Kidney epithelial cell (primary cell): ENCODE results near the gene AKAP8. TPM values are rescaled to one million over a fixed set of nuclear protein-coding genes. Genes with fewer than 3 reads are reported as not detected.

ENCODE experiments used
- DNase-seq: peaks from one replicate; pipeline ENCODE4 v3.0.0-alpha.2; 2010; ENCODE audit warnings: low read depth
- H3K27me3 ChIP-seq: 2 replicates; pipeline ENCODE4 v1.6.0; 2011; ENCODE audit warnings: low read length; ENCODE audit not compliant: control insufficient read depth, insufficient read depth
- H3K36me3 ChIP-seq: 2 replicates; pipeline ENCODE4 v1.5.1; 2011; ENCODE audit warnings: low read length; ENCODE audit not compliant: control insufficient read depth, insufficient read depth
- H3K4me3 ChIP-seq: 2 replicates; pipeline ENCODE4 v1.5.1; 2011; ENCODE audit warnings: low read depth, mild to moderate bottlenecking, control low read depth, low read length
- CTCF ChIP-seq: IDR thresholded peaks from 2 replicates; pipeline ENCODE4 v1.5.1; 2011; ENCODE audit warnings: mild to moderate bottlenecking, moderate library complexity, low read length, control low read depth, inconsistent platforms; ENCODE audit not compliant: insufficient read depth, poor library complexity, severe bottlenecking
- total RNA-seq: library from RNA; depleted of rRNA; stranded (reverse); fragments of >200 nt; gene quantifications from 2 replicates; pipeline ENCODE4 v1.2.3, GENCODE V29; 2015

The AKAP8 gene
- total RNA-seq, 1 donor from 2014 or later, result 19.2 TPM

DNA sequence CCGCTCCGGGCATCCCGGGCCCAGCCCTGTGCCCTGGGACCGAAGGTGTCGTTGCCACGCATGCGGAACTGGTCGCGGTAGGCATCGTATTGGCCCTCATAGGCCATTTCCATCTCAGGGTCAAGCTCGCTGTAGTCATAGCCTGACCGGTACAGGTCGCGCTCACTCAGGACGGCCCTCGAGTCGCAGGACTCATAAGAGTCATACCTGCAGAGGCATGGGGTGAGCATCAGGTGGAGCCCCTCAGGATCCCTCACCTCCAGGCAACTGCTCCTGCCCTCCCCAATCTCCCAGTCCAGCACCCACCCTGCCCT, 21.8 kb upstream of the AKAP8 start:
- no peak for DNase-seq
- H3K27me3 ChIP-seq, result no peaks in the 10 kb centered on the region
- no peak overlapping the region for H3K4me3 ChIP-seq
- no peak for TF ChIP-seq CTCF
- H3K36me3 ChIP-seq, result peaks cover 4% of the 10 kb centered on the region

DNA sequence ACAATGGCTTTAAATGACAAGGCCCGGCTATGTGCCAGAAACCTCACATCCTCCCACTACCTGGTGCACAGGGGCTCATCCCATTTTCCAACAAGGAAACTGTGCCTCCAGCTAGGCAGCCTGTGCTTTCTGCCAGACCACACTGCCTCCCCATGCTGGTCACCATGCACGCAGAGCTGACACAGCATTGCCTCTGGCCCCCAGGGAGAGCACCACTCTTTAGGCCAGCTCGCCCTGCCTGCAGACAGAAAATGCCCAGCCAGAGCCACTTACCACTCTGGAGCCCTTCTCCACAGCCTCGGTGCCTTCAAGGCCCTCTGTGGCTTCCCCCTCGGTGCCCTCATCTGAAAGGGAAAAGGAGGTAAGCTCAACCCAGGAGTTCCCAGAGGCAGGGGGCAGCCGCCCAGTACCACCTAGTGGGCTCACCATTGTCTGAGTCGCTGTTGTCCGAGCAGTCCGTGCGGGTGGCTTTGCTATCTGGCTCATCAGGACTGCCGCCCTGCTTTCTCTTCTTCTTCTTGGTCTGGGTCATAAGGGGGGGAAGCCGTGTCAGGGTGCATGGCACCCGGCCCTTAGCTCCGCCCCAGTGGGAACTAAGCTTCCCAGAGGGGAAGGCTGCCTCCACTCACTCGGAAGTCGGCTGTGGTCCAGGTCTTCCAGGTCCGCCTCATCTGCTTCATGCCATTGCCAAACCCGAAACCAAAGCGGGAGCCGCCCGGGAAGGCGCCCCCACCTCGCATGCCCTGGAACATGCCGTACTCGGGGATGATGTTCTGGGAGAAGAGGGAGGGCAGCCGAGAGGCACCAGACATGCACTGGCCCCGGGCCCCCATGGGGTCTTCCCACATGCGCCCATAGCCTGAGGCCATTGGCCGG, 21.2 kb upstream of the AKAP8 start:
- H3K27me3 ChIP-seq, result no peaks in the 10 kb centered on the region
- H3K4me3 ChIP-seq, result no peak overlapping the region
- no peak for TF ChIP-seq CTCF
- no peak for DNase-seq
- H3K36me3 ChIP-seq, result peaks cover 4% of the 10 kb centered on the region

DNA sequence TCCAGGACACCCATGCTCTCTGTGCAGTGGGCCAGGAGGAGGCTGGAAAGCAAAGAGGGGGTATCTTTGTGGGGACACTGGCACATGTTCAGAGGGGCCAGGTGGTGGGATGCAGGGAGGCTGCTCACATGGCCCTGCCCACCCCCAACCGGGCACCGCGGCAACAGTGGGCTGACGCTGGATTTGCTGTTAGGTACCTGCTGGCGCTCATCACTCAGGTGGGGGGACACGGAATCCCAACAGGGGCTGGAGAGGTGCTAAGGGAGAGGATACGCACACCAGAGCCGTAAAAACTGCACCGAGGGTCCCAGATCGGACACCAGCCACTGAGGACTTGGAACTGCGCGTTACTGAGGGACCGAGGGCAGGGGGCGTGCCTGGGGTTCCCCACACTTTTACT, 20.0 kb upstream of the AKAP8 start:
- Histone ChIP-seq H3K36me3 (peaks cover 4% of the 10 kb centered on the region), H3K27me3 (no peaks in the 10 kb centered on the region), H3K4me3 (no peak overlapping the region)
- DNase-seq, result no peak
- no peak for TF ChIP-seq CTCF

GRCh38 chr19:15399234-15399515, 19.6 kb upstream of the AKAP8 start:
- H3K27me3 ChIP-seq, result no peaks in the 10 kb centered on the region
- peaks cover 4% of the 10 kb centered on the region for H3K36me3 ChIP-seq
- no peak for DNase-seq
- no peak for TF ChIP-seq CTCF
- no peak overlapping the region for H3K4me3 ChIP-seq

DNA sequence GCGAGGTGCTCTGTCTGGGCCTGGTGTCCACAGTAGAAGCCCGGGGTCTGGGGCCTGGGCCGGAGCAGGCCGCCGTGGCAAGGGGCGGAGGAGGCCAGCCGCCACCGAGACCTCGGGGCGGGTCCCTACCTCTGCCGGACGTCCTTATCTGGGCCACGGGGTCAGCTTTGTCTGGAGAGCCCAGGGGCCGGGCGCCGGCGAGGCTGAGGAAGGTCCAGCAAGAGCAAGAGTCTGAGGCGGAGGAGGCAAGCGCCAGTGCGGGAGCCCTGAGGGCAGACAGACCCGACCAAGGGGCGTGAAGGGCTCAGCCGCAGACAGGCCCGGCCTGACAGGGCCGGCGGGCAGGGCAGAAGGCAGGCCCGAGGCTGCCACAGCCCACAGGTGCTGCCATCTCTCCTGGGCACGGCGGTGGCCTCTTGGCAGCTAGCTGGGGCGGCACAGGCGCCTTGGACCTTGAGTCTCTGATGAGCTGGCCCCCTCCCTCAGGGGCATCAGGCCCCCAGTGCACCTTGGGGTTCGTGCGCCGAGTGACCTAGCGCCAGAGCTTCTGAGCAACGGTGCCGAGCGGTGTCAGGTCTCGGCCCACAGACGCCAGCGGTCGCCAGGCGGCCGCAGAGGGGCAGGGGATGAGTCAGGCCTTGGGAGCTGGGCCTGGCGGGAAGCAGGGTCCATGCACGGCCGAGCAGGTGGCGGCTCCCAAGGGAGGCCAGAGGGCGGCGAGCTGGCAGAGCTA, 19.1 kb upstream of the AKAP8 start:
- no peak for DNase-seq
- peaks cover 4% of the 10 kb centered on the region for H3K36me3 ChIP-seq
- no peak for TF ChIP-seq CTCF

More for the DNA sequence above, 19.1 kb upstream of the AKAP8 start:
- Histone ChIP-seq H3K27me3 (no peaks in the 10 kb centered on the region), H3K4me3 (no peak overlapping the region)
